ENCODE results near the gene EPC2.
A peak's percentile ranks its signal among the peaks of the same experiment; 100 is the strongest.
"Not testable (repeated sequence)": the region's sequence is repeated elsewhere in the genome, so short reads cannot be mapped to it uniquely, and the experiment has no call there.

The EPC2 gene

GRCh38 chr2:148642891-148643416 lies 1.6 kb upstream of the EPC2 start:
- DNase-seq = no peak

DNA sequence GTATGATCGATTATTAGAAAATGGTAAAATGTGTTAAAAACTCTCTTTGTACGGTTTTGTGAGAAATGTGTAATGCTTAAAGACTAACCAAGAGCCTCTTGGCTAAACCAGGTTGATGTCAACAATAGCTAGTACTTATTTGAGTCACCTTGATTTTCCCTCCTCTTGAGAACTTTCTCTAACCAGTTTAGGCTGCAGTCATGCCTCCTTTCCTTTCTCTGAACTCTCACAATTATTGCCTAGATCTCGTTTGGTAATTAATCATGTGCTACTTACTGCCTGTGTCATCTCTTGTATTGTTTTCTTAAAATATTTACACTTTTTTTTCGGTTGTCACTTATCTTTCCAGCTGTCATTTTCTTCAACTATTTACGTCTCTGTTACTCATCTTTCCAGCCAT lies 1.1 kb upstream of the EPC2 start:
- no peak for DNase-seq

- peak; percentile 91 to 93 for DNase-seq
Observed at GRCh38 chr2:148644883-148645538, 460 bp downstream of the EPC2 start.

DNA sequence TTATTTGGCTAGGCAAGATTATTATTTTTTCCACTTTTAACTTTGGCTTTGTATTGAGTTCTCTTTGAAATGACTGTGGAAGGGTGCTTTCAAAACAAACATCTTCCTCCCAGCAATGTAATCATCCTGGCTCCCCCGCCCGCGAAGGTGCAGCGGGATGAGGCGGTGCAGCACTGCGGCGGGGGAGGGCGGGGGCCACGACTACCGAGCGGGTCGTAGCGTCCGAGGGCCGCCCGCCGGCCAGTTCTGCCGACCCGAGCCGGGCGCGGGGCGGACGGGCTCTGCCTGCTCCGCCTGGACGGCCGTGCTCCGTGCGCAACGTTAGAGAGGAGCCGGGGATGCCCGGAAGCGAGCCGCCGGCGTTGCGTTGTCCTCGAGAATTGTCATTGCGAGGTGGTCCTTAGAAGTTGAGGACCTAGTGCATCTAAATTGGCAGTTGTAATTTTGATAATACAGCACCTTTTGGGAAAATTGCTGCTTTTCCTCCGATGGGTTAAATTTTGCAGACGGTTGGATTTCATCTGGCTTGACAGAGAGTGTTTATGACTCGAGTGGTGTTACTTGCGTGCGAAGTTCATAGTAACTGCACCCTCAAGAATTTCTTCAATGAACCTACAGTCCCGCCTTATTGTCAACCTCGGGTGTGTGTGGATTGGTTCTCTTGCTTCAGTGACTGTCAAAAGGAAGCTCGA lies 1.1 kb downstream of the EPC2 start:
- peak; percentile 28 to 65 for DNase-seq

DNA sequence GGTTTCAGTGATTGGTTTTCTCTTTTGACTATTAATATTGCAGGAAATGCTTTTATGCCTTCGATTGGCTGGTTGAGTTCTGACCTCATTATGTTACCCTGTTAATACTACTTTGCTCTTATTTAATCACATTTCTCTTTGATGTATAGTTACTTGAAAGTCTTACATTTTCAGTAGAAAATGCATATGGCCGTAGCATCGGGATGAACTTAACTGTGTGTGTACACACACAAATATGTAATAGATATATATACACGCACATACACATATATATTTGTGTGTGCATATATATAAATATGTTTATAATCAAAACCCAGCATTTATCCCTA lies 1.6 kb downstream of the EPC2 start:
- DNase-seq = no peak

- DNase-seq = not testable (repeated sequence)
Observed at GRCh38 chr2:148647711-148648110, 3.2 kb downstream of the EPC2 start.

GRCh38 chr2:148649936-148650335 lies 5.4 kb downstream of the EPC2 start:
- DNase-seq = no peak

DNA sequence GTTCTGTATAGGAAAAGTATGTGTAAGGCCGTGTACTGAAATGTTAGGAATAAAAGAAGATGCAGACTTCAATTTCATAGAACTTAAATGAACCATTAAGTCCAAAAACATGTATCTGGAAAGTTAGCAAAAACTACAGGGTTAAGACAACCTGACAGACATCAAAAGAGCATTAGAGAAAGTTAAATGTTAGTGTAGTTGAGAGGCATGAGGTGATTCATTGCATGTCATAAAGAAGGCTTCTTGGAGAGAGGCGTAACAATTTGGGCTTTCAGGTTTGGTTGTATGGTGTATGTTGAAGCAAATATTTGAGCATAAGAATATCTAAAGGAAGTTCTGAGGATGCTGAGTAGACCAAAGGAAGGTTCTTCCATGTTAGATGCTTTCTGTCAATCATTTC lies 6.3 kb downstream of the EPC2 start:
- no peak for DNase-seq

GRCh38 chr2:148651972-148652371 lies 7.4 kb downstream of the EPC2 start:
- DNase-seq = no peak

DNA sequence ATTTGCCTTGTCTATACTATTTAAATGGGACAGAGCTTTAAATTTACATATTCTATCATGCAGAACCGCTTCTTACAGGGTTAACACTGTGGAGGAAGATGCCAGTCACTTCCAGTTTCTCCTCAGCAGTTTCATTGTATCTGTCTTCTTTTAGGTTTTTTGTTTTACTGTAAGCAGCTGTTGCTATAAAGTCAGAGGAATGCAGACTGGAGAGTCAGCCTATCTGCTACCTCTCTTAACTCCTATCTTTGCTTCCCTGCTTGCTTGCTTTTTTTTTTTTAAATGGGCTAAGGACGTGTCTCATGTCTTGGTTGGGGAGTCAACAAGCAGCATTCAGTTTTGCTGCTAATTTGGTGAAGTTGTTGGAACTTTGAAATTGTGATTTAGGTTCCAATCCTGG lies 8.9 kb downstream of the EPC2 start:
- no peak for DNase-seq

GRCh38 chr2:148654435-148654834 lies 9.9 kb downstream of the EPC2 start:
- no peak for DNase-seq

- no peak for DNase-seq
Observed at GRCh38 chr2:148656516-148656915, 12.0 kb downstream of the EPC2 start.

GRCh38 chr2:148658807-148659722 lies 14.5 kb downstream of the EPC2 start:
- no peak for DNase-seq

- no peak for DNase-seq
Observed at GRCh38 chr2:148660999-148661398, 16.4 kb downstream of the EPC2 start.

DNA sequence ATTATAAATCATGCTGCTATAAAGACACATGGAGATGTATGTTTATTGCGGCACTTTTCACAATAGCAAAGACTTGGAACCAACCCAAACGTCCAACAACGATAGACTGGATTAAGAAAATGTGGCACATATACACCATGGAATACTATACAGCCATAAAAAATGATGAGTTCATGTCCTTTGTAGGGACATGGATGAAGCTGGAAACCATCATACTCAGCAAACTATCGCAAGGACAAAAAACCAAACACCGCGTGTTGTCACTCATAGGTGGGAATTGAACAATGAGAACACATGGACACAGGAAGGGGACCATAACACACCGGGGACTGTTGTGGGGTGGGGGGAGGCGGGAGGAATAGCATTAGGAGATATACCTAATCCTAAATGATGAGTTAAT lies 17.8 kb downstream of the EPC2 start:
- DNase-seq = not testable (repeated sequence)

DNA sequence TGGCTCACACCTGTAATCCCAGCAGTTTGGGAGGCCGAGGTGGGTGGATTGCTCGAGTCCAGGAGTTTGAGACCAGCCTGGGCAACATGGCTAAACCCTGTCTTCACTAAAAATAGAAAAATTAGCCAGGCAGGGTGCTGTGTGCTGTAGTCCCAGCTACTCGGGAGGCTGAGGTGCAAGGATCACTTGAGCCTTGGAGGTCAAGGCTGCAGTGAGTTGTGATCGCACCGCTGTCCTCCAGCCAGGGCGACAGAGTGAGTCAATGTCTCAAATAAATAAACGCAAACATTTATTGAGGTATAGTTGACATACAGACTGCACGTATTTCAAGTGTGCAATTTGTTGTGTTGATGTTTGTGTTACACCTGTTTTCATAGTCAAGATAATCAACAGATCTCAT lies 19.7 kb downstream of the EPC2 start:
- no peak for DNase-seq

DNA sequence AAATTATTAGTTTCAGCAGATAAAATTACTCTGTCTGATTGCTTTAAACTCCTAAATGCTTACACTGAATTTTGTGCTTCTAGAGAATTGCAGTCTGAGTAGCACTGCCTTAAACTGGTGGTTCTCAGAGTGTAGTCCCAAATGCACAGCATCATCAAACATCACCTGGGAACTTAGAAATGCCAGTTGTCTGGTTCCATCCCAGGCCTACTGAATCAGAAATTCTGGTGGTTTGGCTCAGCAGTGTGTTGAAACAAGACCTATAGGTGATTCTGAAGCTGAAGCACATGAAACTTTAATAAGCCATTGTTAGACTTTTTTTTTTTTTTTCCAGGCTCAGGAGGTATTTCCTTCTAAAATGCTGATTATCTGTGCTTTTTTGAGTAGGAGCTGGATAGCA lies 22.0 kb downstream of the EPC2 start:
- no peak for DNase-seq

DNA sequence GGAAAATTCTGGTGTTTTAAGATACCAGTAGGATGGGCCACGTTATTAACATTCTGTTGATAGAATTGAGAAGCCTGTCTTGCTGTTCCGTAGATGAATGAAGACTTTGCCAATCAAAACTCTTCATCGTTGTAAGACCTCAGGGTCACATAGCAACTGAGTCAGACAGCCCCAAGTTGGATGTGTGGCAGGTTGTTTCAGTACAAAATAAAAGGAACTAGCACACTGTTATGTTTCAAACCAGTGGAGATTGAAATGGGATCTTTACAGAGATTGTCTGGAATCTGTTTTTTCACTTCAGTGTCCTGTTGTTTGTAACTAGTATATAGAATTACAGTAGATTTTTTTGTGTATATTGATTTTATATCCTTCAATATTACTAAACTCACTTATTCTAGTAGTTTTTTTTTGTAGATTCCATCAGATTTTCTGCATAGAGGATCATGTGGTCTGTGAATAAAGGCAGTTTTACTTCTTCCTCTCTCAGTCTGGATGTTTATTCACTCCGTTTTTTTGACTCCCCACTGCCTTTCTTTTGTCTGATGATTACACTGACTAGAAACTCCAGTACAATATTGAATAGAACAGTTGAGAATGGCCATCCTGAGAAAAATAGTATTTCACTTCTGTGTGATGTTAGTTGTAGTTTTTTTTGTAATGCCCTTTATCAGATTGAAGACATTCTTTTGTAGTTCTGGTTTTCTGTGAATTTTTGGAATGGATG lies 22.7 kb downstream of the EPC2 start:
- no peak for DNase-seq

DNA sequence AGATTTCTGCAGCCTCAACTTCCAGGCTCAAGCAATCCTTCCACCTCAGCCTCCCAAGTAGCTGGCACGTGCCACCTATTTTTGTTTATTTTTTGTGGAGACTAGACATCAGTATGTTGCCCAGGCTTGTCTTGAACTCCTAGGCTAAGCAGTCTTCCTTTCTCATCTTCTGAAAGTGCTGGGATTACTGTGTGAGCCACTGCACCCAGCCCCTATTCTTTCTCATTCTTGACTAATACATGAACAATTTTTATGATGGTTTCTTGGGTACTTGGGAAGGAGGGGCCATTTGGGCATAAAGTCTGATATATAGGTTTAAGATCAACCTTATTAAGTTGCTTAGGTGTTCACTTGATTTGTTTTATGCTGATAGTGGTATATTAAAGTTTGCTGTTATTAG lies 26.2 kb downstream of the EPC2 start:
- no peak for DNase-seq

DNA sequence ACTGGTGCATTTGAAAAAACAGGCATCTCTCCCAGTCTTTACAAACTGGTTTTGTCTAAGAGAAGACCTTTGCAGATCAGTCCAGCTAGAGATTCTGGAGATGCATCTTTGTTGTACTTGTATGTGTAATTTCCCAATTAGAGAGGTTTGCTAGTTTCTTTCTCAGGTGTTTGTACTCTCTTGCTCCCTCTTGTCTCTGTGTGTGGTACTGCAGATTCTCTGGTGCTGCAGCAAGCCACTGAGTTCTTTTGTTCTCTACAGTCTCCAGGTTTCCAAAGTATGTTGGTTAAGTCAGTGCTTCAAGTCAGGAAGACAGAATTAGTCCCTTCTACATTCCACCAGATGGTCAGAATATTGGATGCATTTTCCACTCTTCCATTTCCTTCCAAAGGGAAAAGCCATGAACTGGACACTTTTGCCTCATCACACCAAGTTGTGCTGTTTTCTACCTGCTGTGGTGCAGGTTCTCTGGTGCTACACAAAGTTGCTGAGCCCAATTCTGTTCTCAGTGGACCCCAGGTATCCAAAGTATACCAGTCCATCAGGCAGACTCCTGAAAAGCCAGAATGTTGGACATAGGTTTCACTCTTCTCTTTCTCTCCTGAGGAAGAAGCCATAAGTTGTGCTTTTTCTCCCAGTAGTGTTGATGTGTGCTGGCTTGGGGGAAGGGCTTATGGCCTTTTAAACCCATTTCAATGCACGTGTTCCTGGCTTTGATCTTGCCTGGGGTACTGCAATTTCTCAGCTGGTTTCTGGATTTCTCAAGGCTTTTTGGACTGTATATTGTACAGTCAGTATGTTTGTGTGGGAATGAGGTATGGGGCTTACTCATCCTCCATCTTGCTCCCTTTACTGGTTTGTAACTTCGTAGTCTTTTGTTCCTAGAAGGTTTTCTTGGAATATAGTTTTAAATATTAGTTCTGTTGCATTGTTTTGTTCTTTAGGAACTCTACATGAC lies 29.8 kb downstream of the EPC2 start:
- peak in 1 of 2 experiments; percentile 12 for DNase-seq

DNA sequence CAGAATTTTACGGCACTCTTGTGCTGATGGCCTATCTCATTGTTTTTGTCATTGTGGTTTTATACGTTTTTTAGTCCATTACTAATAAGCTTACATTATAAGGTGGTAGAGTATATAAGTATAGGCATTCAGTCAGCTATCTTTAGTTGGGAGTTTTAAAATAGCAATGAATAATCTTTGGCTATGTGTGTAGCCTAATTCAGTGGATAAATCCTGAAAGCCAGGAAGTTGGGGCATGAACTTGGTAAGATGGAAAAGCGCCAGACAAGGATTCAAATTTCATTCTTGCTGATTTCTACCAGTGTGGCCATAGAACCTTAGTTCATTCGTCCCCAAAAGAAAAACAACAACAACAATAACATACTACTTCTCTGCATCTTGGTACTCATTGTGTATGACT lies 31.2 kb downstream of the EPC2 start:
- DNase-seq = no peak
